Measurements from ENCODE around the gene CRTC3. TPM values are rescaled to one million over a fixed set of nuclear protein-coding genes. Genes with fewer than 3 reads are reported as not detected.

The CRTC3 gene
- total RNA-seq, 1 experiment from 2014 or later: 35.3 TPM

DNA sequence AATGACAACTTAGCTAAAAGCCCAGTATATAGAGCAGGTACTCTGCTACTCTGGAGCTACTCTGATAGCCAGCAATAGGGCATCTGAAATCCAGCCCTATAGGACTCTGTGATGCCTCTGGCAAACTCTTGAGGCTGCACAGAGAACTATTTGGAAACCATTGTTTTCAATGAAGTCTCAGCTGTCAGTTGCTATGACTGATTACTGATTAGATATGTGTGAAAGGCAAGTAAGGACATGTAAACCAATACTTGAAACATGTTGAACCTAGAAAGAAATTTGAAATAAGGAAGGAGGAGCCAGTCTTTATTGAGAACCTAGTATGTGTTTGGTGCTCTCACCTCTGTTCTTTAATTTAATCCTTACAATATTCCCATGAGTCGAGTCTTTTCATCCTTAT, 40.2 kb upstream of the CRTC3 start:
- Histone ChIP-seq H3K9me3 (ENCODE audit: low read depth, low read length, poor library complexity, severe bottlenecking) (no peaks in the 10 kb centered on the region), H3K36me3 (ENCODE audit: insufficient read depth, low read length, poor library complexity, severe bottlenecking) (peaks cover 65% of the 10 kb centered on the region), H3K27me3 (replicated peaks; ENCODE audit: insufficient read depth, low read depth, low read length, poor library complexity) (no peaks in the 10 kb centered on the region), H3K4me1 (ENCODE audit: insufficient read depth, low read length, poor library complexity, severe bottlenecking) (no peaks in the 10 kb centered on the region), H3K27ac (ENCODE audit: low read depth, low read length, poor library complexity, severe bottlenecking) (no peak overlapping the region), H3K4me3 (ENCODE audit: low read depth, low read length, poor library complexity, severe bottlenecking) (no peak overlapping the region)
- intact Hi-C loops (cut with micrococcal nuclease; ENCODE audit: unreplicated experiment): loop anchor here (5.0 kb wide), 1 partner anchor 398 kb away; no protein-coding TSS in a partner anchor
- no peak for DNase-seq (ENCODE audit: low spot score)
- no TSS peak for BruUV-seq (replicated peaks)
- ChIA-PET CTCF (no interaction called here), POLR2A (ENCODE audit: low non-redundant PET) (no interaction called here)
- TF ChIP-seq, protein P1, sequence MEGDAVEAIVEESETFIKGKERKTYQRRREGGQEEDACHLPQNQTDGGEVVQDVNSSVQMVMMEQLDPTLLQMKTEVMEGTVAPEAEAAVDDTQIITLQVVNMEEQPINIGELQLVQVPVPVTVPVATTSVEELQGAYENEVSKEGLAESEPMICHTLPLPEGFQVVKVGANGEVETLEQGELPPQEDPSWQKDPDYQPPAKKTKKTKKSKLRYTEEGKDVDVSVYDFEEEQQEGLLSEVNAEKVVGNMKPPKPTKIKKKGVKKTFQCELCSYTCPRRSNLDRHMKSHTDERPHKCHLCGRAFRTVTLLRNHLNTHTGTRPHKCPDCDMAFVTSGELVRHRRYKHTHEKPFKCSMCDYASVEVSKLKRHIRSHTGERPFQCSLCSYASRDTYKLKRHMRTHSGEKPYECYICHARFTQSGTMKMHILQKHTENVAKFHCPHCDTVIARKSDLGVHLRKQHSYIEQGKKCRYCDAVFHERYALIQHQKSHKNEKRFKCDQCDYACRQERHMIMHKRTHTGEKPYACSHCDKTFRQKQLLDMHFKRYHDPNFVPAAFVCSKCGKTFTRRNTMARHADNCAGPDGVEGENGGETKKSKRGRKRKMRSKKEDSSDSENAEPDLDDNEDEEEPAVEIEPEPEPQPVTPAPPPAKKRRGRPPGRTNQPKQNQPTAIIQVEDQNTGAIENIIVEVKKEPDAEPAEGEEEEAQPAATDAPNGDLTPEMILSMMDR (conservative IDR thresholded peaks at IDR 0.05; ENCODE audit: low read depth, low read length): no peak
- no peak for TF ChIP-seq EZH2 (IDR thresholded peaks at IDR 0.05; ENCODE audit: borderline replicate concordance, low read depth, low read length, poor library complexity, severe bottlenecking)

DNA sequence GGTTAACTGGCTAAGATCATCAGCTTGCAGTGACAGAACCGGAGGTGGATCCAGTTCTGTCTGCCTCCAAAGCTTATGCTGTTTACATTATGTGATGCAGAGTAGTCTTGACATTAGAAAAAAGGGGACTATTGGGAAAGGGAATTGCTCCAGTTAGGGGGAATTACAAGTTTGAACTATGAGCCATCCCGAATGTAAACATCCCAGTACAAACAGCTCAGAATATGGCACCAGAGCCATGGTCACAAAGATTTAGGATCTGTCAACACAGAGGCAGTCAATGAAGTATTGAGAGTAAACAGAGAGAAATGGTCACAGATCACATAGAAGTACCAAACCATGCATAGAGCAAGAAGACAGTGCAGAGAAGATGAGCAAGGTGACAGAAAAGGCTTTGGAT, 39.8 kb upstream of the CRTC3 start:
- no peak for DNase-seq (ENCODE audit: low spot score)
- intact Hi-C loops (cut with micrococcal nuclease; ENCODE audit: unreplicated experiment): loop anchor here (5.0 kb wide), 1 partner anchor 397 kb away; no protein-coding TSS in a partner anchor
- no peaks in the 10 kb centered on the region for H3K27me3 ChIP-seq (replicated peaks; ENCODE audit: insufficient read depth, low read depth, low read length, poor library complexity)
- BruUV-seq (replicated peaks): no TSS peak
- POLR2A ChIA-PET (ENCODE audit: low non-redundant PET): no interaction called here
- TF ChIP-seq, protein P1 (conservative IDR thresholded peaks at IDR 0.05; ENCODE audit: low read depth, low read length): no peak
- no peak for TF ChIP-seq EZH2 (IDR thresholded peaks at IDR 0.05; ENCODE audit: borderline replicate concordance, low read depth, low read length, poor library complexity, severe bottlenecking)
- H3K27ac ChIP-seq (ENCODE audit: low read depth, low read length, poor library complexity, severe bottlenecking): no peak overlapping the region
- H3K4me1 ChIP-seq (ENCODE audit: insufficient read depth, low read length, poor library complexity, severe bottlenecking): no peaks in the 10 kb centered on the region
- H3K4me3 ChIP-seq (ENCODE audit: low read depth, low read length, poor library complexity, severe bottlenecking): no peak overlapping the region
- no peaks in the 10 kb centered on the region for H3K9me3 ChIP-seq (ENCODE audit: low read depth, low read length, poor library complexity, severe bottlenecking)
- CTCF ChIA-PET: no interaction called here
- H3K36me3 ChIP-seq (ENCODE audit: insufficient read depth, low read length, poor library complexity, severe bottlenecking): peaks cover 62% of the 10 kb centered on the region

DNA sequence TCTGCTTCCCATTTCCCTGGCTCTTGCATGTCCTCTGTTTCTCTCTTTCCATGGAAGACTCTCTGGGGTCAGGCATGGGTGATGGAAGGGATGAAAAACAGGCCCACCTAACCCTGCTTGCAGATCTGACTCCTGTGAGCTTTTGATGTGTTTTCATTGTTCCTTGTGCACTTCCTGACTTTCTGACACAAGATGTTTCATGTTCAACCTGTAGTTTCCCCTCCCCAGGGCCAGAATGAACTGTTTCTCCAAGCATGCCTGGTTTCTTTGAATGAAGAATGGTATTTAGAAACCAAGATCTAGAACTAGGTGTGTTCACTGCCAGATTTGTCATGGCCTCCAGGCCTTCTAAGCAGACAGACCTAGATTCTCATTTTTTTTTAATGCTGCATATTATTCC, 36.1 kb upstream of the CRTC3 start:
- H3K9me3 ChIP-seq (ENCODE audit: low read depth, low read length, poor library complexity, severe bottlenecking): no peaks in the 10 kb centered on the region
- DNase-seq (ENCODE audit: low spot score): no peak
- no TSS peak for BruUV-seq (replicated peaks)
- ChIA-PET CTCF (no interaction called here), POLR2A (ENCODE audit: low non-redundant PET) (no interaction called here)
- TF ChIP-seq, protein P1 (conservative IDR thresholded peaks at IDR 0.05; ENCODE audit: low read depth, low read length): no peak
- no peak for TF ChIP-seq EZH2 (IDR thresholded peaks at IDR 0.05; ENCODE audit: borderline replicate concordance, low read depth, low read length, poor library complexity, severe bottlenecking)
- no peak overlapping the region for H3K4me3 ChIP-seq (ENCODE audit: low read depth, low read length, poor library complexity, severe bottlenecking)
- no peaks in the 10 kb centered on the region for H3K4me1 ChIP-seq (ENCODE audit: insufficient read depth, low read length, poor library complexity, severe bottlenecking)
- H3K27ac ChIP-seq (ENCODE audit: low read depth, low read length, poor library complexity, severe bottlenecking): no peak overlapping the region
- peaks cover 54% of the 10 kb centered on the region for H3K36me3 ChIP-seq (ENCODE audit: insufficient read depth, low read length, poor library complexity, severe bottlenecking)
- intact Hi-C loops (cut with micrococcal nuclease; ENCODE audit: unreplicated experiment): no loop called here
- H3K27me3 ChIP-seq (replicated peaks; ENCODE audit: insufficient read depth, low read depth, low read length, poor library complexity): no peaks in the 10 kb centered on the region

Data from A673 (cell line).